NCI-H1105 treated with DMSO at 0.1 percent for 48 hours (cell line): Measurements from ENCODE around the gene ANKRD6.
A peak's percentile ranks its signal among the peaks of the same experiment; 100 is the strongest.

Source experiments
- DNase-seq: peaks from one replicate; lab custom pipeline; 2025; lab: John Stamatoyannopoulos, UW

Gene ANKRD6

GRCh38 chr6:89471287-89471867 is 38.4 kb downstream of the ANKRD6 start:
- no peak for DNase-seq

- DNase-seq, result no peak
Measured at GRCh38 chr6:89475101-89475500, 42.1 kb downstream of the ANKRD6 start.

- no peak for DNase-seq
Measured at GRCh38 chr6:89475634-89476033, 42.7 kb downstream of the ANKRD6 start.

GRCh38 chr6:89479897-89480296 is 46.9 kb downstream of the ANKRD6 start:
- no peak for DNase-seq

GRCh38 chr6:89481695-89482094 is 48.7 kb downstream of the ANKRD6 start:
- DNase-seq, result no peak

GRCh38 chr6:89482126-89482525 is 49.2 kb downstream of the ANKRD6 start:
- DNase-seq, result no peak

GRCh38 chr6:89483111-89483720 is 50.3 kb downstream of the ANKRD6 start:
- DNase-seq, result no peak

GRCh38 chr6:89485320-89485719 is 52.4 kb downstream of the ANKRD6 start:
- DNase-seq, result no peak

GRCh38 chr6:89487864-89488263 is 54.9 kb downstream of the ANKRD6 start:
- DNase-seq, result no peak

GRCh38 chr6:89488438-89488837 is 55.5 kb downstream of the ANKRD6 start:
- no peak for DNase-seq

GRCh38 chr6:89489078-89489477 is 56.1 kb downstream of the ANKRD6 start:
- no peak for DNase-seq

GRCh38 chr6:89492025-89492640 is 59.2 kb downstream of the ANKRD6 start:
- DNase-seq, result peak; percentile 56

- DNase-seq, result no peak
Measured at GRCh38 chr6:89494131-89494793, 61.3 kb downstream of the ANKRD6 start.

GRCh38 chr6:89495961-89496535 is 63.1 kb downstream of the ANKRD6 start:
- no peak for DNase-seq

GRCh38 chr6:89500611-89501010 is 67.7 kb downstream of the ANKRD6 start:
- DNase-seq, result peak; percentile 91

- no peak for DNase-seq
Measured at GRCh38 chr6:89501222-89501621, 68.3 kb downstream of the ANKRD6 start.

- DNase-seq, result no peak
Measured at GRCh38 chr6:89501753-89502152, 68.8 kb downstream of the ANKRD6 start.

GRCh38 chr6:89503641-89504040 is 70.7 kb downstream of the ANKRD6 start:
- no peak for DNase-seq

- DNase-seq, result no peak
Measured at GRCh38 chr6:89505847-89506246, 72.9 kb downstream of the ANKRD6 start.

- no peak for DNase-seq
Measured at GRCh38 chr6:89506716-89507617, 74.0 kb downstream of the ANKRD6 start.

- no peak for DNase-seq
Measured at GRCh38 chr6:89508755-89509563, 76.0 kb downstream of the ANKRD6 start.
